ENCODE results near the gene CCR6. TPM values are rescaled to one million over a fixed set of nuclear protein-coding genes. Genes with fewer than 3 reads are reported as not detected.
"Not testable (repeated sequence)": the region's sequence is repeated elsewhere in the genome, so short reads cannot be mapped to it uniquely, and the experiment has no call there.

The CCR6 gene
- polyA plus RNA-seq, 1 donor: not detected

DNA sequence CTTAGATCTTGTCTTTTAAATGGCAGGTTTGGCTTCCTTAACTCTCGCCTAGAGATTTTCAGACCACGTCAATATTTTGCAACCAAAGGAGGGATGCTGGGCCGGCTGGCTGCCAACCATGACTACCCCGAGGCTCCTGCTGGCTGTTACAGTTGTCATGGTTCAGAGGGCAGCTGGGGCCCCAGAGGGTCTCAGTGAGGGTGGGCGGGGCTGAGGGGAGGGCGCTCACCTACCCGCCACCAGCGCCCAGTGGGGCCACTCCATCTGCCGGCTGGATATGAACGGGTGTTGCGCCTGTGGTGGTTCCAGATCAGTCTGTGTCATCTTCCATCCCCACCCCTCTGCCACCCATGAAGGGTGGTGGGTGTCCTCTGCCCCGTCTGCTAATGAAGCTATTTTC, 22.6 kb downstream of the CCR6 start:
- no peak for DNase-seq

DNA sequence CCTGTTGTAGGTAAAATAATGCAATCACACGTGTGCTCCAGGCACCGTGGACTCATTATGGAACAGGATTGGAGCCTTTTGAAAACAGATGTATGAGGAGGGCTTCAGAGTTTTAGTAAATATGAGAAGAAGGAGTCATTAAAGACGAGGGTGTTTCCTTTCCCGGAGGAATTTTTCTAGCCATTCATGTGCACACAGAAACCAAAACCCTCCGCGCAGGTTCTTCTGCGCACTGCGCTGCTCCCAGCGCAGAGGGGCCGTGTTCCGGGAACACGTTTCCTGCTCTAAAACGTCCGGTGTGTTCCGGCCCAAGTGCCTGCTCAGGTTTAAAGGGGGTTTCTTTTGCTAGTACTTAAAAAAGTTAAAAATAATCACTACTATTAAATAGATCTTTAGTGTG, 23.2 kb downstream of the CCR6 start:
- DNase-seq: no peak

DNA sequence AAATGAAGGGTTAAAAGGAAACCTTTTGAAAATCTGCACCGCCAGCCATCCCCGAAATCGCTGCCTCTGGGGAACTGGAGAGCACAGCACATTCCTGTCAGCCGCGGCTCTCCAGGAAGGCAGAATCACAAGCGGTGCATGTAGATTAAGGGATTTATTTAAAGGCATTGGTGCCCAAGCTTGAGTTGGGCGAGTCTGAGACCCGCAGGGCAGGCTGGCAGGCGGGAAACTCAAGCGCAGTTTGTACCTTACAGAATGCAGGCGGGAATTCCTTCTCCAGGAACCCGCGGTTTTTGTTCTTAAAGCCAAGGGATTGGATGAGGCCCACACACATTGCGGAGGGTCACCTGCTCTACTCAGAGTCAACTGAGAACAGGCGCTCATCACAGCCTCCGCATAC, 24.1 kb downstream of the CCR6 start:
- no peak for DNase-seq

DNA sequence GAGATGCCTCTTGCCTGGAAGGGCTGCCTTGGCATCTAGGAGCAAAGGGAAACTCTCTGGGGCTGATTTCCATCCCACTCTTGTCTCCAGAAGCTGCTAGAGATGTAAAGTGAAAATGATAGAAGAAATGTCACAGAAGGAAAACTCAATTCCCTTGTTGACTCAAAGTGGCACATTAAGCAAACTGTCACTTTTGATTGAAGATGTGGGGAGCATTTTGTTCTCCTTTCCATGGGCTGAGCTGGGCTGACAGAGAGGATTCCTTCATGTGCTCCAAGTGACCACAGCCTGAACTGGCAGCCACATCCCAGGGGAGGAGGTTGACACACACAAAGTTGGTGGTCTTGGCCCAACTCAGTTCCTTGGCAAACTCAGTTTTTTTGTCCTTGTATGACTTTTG, 25.1 kb downstream of the CCR6 start:
- DNase-seq: no peak

DNA sequence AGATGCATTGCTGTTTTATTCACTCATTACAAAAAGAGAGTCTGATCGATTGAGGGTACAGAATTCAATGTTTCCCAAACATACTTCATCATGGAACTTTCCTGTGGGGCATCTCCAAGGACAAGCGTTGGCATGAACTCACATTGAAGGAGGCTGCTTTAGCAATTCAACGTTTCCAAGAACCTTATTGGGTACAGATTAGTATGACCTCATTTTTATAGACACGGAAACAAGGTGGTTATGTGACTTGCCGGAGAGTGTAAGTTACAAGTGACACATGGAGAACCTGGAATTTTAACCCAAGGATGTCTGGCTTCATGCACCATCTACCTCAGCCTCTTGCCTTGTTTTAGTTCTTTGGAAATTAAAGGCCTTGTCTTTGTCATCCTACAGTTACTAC, 26.1 kb downstream of the CCR6 start:
- no peak for DNase-seq

DNA sequence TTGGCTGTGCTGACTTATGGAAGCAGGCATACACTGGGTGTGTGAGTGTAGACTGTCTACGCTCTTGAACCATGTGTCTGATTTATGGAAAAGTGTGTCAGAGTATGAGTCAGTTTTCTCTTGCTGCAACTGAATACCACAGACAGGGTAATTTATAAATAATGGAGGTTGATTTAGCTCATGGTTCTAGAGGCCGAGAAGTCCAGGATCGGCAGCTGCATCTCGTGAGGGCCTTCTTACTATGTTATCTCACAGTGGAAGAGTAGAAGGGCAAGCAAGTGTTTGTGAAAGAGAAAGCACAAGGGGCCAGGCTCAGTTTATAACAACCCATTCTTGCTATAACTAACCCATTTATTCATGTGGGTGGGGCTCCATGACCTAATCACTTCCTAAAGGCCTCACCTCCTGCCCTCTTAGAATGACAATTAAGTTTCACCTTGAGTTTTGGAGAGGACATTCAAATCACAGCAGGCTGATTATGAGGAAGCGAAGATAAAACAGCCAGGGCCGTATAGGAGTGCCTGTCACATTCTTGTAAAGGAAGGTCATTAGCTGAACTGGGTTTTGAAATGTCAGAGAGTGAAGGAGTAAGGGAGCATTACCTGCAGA, 28.1 kb downstream of the CCR6 start:
- no peak for DNase-seq

DNA sequence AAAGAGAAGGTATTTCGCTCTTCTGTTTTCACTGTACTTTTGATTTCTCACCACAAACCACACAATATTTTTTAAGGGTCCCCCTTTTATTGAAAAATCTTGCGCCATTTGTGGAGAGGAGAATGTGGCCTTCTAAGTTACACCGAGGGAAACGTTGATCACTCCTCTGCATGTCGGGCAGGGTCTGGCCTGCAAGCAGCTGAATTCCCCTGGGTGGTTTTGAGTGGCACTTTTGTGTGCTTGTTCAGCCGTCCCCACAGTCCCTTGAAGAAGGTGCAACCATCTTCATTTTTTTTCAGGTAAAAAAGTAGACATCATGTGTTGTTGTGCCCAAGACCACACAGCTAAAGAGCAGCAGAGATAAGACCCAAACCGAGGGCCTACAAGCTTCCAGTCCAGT, 28.8 kb downstream of the CCR6 start:
- no peak for DNase-seq

DNA sequence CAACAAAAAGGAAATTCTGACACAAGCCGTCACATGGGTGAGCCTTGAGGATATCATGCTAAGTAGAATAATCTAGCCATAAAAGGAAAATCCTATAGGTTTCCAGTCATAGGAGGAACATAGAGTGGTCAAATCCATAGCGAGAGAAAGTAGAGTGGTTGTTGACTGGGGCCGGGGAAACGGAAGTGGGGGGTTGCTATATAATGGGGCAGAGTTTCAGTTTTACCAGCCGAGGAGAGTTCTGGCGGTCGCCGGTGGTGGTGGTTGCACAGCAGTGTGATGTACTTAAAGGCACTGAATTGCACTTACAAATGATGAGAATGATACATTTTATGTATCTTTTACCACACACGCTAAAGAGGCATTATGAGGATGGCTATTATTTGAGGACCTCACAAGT, 30.0 kb downstream of the CCR6 start:
- no peak for DNase-seq

DNA sequence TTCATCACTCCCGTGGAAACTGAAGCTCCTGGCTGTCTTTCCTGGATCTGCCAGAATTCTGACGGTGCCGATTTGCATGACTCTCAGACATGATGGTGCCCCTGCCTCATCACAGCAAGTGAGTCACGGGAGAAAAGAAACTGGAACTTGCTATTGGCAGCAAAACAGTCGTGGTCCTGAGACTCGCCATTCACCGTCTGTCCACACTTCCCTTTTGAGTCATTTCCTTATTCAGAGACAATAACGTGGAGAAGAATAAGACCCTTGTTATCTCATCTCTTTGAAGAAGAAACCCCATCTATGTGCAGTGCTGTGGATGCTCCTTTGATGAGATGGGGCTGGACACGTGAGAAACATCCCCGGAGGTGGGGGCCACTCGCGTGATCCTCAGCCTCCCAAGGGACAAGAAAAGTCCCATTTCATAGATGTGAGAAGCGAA, 30.6 kb downstream of the CCR6 start:
- DNase-seq: no peak

DNA sequence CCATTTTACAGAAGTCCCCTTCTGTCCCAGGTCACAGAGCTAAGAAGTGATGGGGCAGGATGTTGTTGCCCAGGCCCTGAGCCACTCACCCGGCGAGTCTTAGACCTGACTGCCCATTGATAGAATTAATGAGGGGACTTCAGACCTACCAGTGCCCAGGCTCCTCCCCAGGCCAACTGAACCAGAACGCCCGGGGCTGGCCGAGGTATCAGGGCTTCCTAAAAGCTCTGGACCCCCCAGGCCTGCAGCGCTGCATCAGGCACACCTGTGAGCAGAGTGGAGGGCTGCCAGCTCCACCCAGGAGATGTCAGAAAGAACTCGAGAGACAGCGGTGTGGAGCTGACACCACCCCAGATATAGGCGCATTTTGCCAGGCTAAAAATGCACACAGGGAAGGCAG, 31.4 kb downstream of the CCR6 start:
- DNase-seq: no peak

DNA sequence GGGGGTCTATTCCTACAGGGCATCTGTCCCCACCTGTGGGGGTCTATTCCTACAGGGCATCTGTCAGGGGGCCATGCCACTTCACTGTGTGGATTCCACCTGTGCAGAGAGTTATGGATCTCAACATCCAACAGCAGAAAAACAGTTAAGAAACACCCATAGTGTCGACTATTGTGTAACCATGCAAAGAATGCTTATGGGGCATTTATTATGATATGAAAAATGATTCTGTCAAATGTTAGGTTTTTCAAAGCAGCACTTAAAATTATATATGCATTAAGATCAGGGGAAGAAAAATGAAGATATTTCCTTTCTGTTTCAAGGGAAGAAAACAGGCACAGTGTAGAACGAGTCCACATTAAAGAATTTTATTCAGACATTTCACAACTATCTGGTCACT, 32.0 kb downstream of the CCR6 start:
- DNase-seq: no peak

DNA sequence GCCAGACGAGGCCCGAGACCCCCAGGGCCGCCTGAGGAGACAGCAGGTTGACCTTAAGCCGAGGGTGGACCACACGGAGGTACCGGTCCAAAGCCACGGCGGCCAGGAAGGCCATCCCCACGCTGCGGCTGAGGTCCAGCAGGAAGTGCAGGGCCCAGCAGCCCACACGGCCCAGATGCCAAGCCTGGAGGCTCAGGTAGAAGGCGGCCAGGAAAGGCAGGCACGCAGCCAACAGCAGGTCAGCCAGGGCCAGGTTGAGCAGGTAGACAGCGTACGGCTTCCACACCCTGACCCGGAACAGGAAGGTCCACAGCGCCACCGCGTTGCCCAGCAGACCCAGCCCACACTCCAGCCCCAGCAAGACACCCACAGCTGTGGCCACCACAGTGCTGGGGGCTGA, 34.5 kb downstream of the CCR6 start:
- no peak for DNase-seq

DNA sequence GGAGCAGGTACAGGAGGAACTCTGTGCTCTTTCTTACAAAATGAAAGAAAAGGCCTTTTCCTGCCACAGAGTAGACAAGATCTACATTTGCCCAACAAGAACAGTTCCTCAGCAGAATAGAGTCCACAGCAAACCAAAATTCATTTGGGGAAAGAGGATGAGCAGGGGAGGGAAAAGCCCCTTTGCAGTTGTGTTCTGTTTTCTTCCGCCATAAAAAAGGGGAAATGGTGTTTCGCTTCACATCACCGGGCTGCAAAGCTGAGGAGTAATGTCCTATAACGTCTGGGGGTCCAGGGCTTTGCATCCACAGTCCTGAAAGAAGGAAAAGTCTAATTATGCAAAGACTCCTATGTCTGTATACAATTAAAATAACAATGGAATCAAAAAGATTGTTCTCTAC, 35.0 kb downstream of the CCR6 start, which contains the start of gene GPR31:
TSS of gene GPR31 (minus strand) at position 118 of the 400 bp plus-strand sequence. CDS start 149 bp downstream, outside the sequence.
- DNase-seq: no peak

DNA sequence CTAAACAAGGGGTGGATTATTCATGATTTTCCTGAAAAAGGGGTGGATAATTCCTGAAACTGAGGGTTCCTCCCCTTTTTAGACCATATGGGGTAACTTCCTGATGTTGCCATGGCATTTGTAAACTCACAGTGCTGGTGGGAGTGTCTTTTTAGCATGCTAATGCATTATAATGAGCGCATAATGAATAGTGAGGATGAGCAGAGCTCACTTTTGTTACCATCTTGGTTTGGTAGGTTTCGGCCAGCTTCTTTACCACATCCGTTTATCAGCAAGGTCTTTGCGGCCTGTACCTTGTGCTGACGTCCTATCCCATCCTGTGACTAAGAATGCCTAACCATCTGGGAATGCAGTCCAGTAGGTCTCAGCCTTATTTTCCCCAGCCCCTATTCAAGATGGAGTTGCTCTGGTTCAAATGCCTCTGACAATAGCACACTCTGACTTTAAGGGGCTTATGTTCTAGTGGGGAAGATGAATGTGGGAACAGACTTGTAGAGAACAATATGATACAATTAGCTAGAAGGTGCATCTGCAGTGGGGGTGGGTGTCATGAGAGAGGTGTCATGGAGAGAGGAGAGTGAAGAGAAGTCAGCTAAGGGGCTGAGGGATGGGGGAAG, 39.1 kb downstream of the CCR6 start:
- DNase-seq: no peak

DNA sequence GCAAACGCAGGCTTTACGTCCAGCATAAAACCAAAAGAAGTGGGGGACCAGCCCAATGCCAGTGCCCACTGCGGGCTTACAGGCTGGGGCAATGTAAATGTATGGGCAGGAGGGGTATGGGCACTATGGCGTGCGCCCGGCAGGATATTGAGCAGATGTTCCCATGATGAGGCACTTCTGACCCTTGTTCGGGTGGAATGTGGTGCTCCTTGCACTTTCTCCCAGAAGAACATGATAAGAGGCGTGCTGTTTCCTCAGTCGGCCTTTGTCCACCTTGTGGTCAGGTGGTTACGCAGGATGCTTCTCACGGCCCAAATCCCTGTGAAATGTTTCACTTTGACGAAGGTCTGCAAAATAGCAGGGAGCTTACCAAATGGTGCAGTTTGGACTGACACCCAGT, 39.7 kb downstream of the CCR6 start:
- no peak for DNase-seq

DNA sequence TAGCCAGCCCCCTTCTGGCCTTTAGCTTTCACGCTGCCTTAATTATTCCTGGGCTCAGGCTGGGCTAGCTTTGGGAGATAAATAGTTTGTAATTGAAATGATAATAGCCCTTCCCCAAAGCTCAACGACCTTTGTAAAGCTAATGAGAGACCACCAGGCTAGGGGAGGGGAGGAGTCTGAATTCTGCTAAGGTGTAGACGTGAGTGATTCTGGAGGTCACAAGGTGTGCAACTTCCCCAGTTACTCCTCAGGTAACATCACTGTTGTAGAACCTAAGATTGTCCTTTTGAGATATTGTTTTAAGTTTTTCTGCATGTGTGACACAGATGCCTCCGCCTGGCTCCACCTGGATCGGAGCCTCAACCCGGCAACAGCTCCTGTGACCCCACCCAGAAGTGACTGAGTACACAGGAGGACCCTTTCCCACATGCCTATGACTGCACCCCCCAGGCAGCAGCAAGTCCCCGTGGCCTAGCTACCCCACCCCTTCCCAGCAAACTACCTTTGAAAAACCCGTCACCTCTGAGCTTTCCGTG, 40.6 kb downstream of the CCR6 start:
- DNase-seq: no peak

DNA sequence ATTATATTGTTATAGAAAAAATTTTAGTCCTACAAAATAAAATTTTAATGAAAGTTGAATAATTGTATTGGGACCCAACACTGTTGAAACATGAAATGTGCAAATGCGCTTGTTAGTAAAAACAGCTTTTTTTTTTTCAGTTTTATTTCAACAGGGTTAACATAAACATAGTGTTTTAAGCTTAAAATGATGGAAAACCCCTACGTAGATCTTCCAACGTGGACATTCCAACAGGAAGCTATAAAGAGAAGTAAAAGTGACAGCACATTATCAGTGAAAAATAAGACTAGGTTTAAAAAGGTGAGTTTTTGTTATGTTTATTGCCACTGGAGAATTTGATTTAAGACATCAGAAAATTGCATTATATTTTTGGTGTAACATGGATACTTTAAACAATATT, 41.4 kb downstream of the CCR6 start:
- no peak for DNase-seq

DNA sequence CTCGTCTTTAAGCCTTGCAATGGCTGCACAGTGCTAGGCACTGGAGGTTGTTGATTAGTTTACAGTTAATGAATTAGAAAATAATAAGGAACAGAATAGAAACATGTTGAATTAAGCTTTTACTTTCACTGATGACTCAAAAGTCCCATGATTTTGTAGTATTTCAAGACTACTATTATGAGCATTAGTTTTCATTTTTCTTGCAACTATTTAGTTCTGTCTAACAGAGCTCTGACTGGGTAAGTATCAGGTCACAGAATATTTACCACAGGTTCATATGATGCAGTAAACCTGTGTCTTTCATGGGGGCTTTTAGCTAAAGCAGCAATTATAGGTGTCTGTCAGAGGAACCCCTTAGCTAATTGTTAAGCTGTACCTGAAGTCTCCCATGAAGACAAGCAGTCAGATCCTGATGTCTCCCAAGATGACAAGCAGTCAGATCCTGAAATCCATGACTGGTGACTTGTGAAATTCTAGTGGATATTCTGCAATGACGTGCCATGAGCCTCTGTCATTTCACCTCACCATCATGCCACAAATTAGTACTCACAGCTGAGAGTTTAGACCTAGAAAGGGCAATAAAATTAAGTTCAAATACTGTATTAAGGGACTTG, 43.1 kb downstream of the CCR6 start:
- no peak for DNase-seq

DNA sequence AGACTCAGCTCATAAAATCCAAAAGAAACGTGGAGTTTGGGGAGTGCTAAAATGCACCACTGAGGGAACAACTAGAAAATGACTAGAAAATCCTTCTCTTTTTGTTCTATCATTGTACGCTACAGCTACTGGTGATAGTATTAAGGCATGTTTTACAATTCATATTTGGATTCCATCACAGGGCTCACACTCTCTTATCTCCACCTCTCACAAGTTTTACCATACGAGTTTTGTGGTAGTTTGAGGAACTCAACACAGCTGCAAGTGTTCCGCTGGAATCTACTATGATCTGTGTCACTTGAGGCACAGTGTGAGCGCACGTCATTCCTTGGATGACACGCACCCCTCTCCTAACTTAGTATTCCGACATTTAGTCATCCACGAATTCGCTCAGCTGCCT, 44.8 kb downstream of the CCR6 start:
- DNase-seq: not testable (repeated sequence)

DNA sequence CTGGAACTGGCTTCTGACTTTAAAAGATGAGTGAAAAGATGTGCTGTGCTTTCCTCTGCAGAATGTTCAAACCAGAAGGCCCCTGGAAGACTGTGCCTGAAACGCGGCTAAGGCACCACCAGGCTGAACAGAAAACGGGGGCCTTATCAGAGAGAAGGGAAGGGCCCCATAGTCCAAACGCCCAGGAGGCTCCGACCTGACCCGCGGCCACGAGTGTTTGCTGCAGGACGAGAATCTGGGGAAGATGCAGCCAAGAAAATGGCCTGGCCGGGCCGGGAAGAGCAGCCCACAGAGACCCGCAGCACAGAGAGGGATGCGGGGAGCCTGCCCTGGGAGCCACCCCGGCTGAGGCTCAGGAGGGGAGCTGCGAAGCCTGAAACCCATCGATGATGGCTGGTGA, 45.4 kb downstream of the CCR6 start:
- DNase-seq: not testable (repeated sequence)

DNA sequence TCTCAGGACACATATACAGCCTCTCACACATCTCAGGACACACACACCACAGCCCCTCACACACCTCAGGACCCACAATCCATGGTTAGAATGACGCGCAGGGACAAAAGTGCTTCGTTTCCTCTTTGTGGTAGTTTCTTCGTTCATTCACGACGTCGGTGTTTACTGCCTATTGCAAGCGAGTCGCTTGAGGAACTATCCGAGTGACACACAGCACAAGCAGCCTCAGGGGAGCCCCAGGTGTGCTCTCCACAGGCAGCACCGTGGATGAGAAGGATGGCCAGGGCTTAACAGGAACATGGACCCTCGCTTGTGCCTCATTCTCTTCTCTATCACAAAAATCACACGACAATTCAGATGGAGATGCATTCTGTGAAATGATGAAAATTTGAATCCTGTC, 47.0 kb downstream of the CCR6 start:
- DNase-seq: not testable (repeated sequence)

DNA sequence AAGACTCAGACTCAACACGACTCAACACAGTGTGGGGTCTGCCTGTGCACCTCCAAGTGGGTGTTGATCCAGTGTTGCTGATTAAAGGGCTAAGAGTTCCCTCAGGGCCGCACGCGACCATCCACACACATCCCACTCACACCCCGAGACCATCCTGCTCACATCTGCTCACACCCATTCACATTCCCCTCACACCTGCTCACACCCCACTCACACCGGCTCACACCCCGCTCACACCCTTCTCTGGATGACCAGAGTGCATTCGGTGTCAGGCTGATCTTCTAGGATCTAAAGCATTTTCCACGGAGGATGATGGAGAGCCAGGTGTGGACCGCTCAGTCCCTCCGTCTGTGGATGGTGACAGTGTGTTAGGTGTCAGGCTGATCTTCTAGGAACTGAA, 48.4 kb downstream of the CCR6 start:
- not testable (repeated sequence) for DNase-seq

DNA sequence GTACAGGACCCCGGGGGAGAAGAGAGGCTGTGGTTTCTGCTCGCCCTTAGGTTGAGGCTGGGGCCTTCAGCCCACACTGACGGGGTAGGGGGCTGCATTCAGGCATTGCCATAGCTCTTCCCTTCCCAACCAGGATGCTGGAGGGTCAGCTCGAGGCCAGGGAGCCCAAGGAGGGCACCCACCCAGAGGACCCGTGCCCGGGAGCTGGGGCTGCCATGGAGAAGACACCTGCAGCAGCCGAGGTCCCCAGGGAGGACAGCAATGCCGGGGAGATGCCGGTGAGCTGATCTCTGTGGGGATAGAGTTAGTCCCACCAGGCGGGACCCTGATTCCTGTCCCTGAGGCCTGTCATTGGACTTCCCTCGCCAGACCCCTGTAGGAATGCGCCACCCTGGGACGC, 49.1 kb downstream of the CCR6 start:
- DNase-seq: not testable (repeated sequence)

DNA sequence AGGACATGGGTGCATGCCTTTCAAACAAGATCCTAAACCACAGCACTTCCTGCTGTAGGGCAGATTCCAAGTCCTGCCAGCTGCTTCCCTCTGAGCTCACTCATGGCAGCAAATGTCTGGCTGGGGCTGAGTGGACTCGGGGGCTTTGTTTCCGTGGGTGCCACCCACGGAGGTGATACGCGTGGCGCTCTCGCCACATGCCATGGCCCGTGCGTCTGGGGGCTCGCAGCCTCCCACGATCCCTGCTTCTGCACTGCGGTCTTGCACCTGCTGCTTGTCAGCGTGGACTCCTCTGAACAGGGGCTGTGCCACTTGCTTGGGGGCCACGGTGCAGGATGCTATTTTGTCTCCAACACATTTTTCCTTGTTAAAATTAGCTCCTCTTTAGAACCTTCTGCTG, 54.4 kb downstream of the CCR6 start:
- not testable (repeated sequence) for DNase-seq
